Thoracic aorta (tissue), 2 donors: ENCODE measurements around the gene PRKN. TPM values are rescaled to one million over a fixed set of nuclear protein-coding genes. Genes with fewer than 3 reads are reported as not detected.

Experiments used
- ATAC-seq: fragments of 150-250 bp; one replicate; pipeline ENCODE4 v1.8.0; 2017; ENCODE audit warnings: low read depth; ENCODE audit not compliant: insufficient number of reproducible peaks, low FRiP score
- DNase-seq: peaks from one replicate; pipeline ENCODE4 v3.0.0-alpha.2; 2020; ENCODE audit warnings: low spot score
- H3K27ac ChIP-seq, 2 donors: fragments of 200-600 bp; sonication (generic); 1 replicate in 1 of 2; 2 replicates in 1 of 2; pipeline ENCODE4 v1.5.1; 2016; ENCODE audit warnings: mild to moderate bottlenecking in 2 of 2, moderate library complexity in 2 of 2
- H3K27me3 ChIP-seq: fragments of 200-600 bp; sonication (generic); replicated peaks from 2 replicates; pipeline ENCODE4 v1.6.0; 2016; ENCODE audit warnings: mild to moderate bottlenecking; ENCODE audit not compliant: insufficient read depth
- H3K36me3 ChIP-seq: fragments of 200-600 bp; sonication (generic); one replicate; pipeline ENCODE4 v1.5.1; 2016
- H3K4me1 ChIP-seq, 2 donors: fragments of 200-600 bp; sonication (generic); 1 replicate in 1 of 2; 2 replicates in 1 of 2; pipeline versions ENCODE4 v1.5.1 to v1.6.0; 2016; ENCODE audit warnings: low read depth in 2 of 2, mild to moderate bottlenecking in 1 of 2; ENCODE audit not compliant: control insufficient read depth in 1 of 2
- H3K4me3 ChIP-seq: fragments of 200-600 bp; sonication (generic); 2 replicates; pipeline ENCODE4 v1.5.1; 2016; ENCODE audit warnings: mild to moderate bottlenecking
- H3K9me3 ChIP-seq: fragments of 200-600 bp; sonication (generic); 2 replicates; pipeline ENCODE4 v1.5.1; 2016
- CTCF ChIP-seq: fragments of 200-600 bp; sonication (generic); IDR thresholded peaks from one replicate; pipeline ENCODE4 v1.5.1; 2019; ENCODE audit warnings: antibody characterized with exemption
- total RNA-seq, 2 donors: library from RNA; depleted of rRNA; stranded (reverse); fragments of >200 nt; gene quantifications; one replicate each; pipeline versions ENCODE4 v1.1.0 to v1.2.3, GENCODE V29; 2016

PRKN gene
- total RNA-seq, 2 donors from 2014 or later, result 10.4 to 23.8 TPM

GRCh38 chr6:162702446-162702845 lies 25.1 kb downstream of the PRKN start:
- DNase-seq (no peak), ATAC-seq (no peak)
- Histone ChIP-seq H3K27ac (no peak overlapping the region), H3K9me3 (no peaks in the 10 kb centered on the region), H3K36me3 (no peaks in the 10 kb centered on the region), H3K27me3 (no peaks in the 10 kb centered on the region), H3K4me1 (no peaks in the 10 kb centered on the region), H3K4me3 (no peak overlapping the region)
- TF ChIP-seq CTCF, result no peak

- no peaks in the 10 kb centered on the region for H3K27me3 ChIP-seq
- ATAC-seq (no peak), DNase-seq (no peak)
- H3K4me1 ChIP-seq, result no peaks in the 10 kb centered on the region
- no peak overlapping the region for H3K27ac ChIP-seq
- no peak for TF ChIP-seq CTCF
- no peaks in the 10 kb centered on the region for H3K9me3 ChIP-seq
- H3K36me3 ChIP-seq, result no peaks in the 10 kb centered on the region
- H3K4me3 ChIP-seq, result no peak overlapping the region
Observed at GRCh38 chr6:162701551-162701950, 26.0 kb downstream of the PRKN start.

GRCh38 chr6:162700966-162701365 lies 26.6 kb downstream of the PRKN start:
- Histone ChIP-seq H3K9me3 (no peaks in the 10 kb centered on the region), H3K4me3 (no peak overlapping the region), H3K4me1 (no peaks in the 10 kb centered on the region), H3K36me3 (no peaks in the 10 kb centered on the region), H3K27me3 (no peaks in the 10 kb centered on the region), H3K27ac (no peak overlapping the region)
- TF ChIP-seq CTCF, result no peak
- no peak for ATAC-seq
- no peak for DNase-seq

GRCh38 chr6:162699961-162700360 lies 27.6 kb downstream of the PRKN start:
- no peaks in the 10 kb centered on the region for H3K4me1 ChIP-seq
- H3K9me3 ChIP-seq, result no peaks in the 10 kb centered on the region
- TF ChIP-seq CTCF, result no peak
- no peak overlapping the region for H3K4me3 ChIP-seq
- H3K36me3 ChIP-seq, result no peaks in the 10 kb centered on the region
- DNase-seq (no peak), ATAC-seq (no peak)
- H3K27ac ChIP-seq, result no peak overlapping the region
- H3K27me3 ChIP-seq, result no peaks in the 10 kb centered on the region

GRCh38 chr6:162698440-162698839 lies 29.1 kb downstream of the PRKN start:
- ATAC-seq, result no peak
- Histone ChIP-seq H3K9me3 (no peaks in the 10 kb centered on the region), H3K4me1 (no peaks in the 10 kb centered on the region), H3K36me3 (no peaks in the 10 kb centered on the region), H3K27ac (no peak overlapping the region), H3K27me3 (no peaks in the 10 kb centered on the region), H3K4me3 (no peak overlapping the region)
- DNase-seq, result no peak
- no peak for TF ChIP-seq CTCF
